Pons (tissue), 1 donor: Measurements from ENCODE around the gene PACSIN1.

Experiments
- DNase-seq: peaks from one replicate; pipeline ENCODE4 v3.0.0-alpha.2; 2016; ENCODE audit warnings: low spot score

The PACSIN1 gene

GRCh38 chr6:34583461-34583860, 117.6 kb downstream of the PACSIN1 start:
- no peak for DNase-seq

DNA sequence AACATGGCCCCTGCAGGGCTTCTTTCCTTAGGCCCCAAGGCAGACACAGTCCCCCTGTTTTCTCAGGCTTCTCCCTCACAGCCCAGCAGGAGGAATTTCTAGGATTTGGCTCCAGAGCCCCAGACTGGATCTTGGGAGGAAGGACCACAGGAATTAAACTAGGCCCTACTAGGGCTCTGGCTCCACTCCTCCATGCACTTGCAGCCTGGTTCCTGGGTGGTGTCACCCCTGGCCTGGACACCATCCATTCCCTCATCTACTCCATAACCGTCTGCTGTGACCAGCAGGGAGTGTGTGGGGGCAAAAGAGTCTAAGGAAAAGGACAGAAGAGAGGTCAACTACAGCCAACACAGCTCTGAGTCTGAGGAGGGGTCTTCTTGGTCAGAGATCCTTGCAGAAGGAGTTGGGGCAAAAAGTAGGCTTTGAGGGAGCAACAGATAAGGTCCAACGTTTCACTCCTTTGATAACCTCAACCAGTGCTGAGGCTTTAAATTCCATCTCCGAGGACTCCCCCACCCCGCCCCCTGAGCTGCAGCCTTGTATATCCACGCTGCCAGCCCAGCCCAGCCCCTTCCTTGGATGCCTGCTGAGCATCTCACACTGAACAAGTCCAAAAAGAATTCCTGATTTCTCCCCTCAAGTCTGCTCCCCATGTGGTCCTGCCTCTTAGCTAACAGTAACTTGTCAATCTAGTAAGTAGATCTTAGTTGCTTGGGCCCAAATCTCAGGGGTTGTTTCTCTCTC, 118.2 kb downstream of the PACSIN1 start:
- no peak for DNase-seq

GRCh38 chr6:34584694-34585093, 118.8 kb downstream of the PACSIN1 start:
- no peak for DNase-seq
